GM06990 (cell line): ENCODE results near the gene PAF1.
"Not testable (repeated sequence)": the region's sequence is repeated elsewhere in the genome, so short reads cannot be mapped to it uniquely, and the experiment has no call there.

Experiments
- DNase-seq: peaks from one replicate; pipeline ENCODE4 v3.0.0-alpha.2; 2011; ENCODE audit not compliant: insufficient read length; ENCODE audit errors: extremely low read depth
- H3K27me3 ChIP-seq: replicated peaks from 2 replicates; pipeline ENCODE4 v1.6.0; 2011; ENCODE audit warnings: low read length; ENCODE audit not compliant: control insufficient read depth, insufficient read depth
- H3K36me3 ChIP-seq: 2 replicates; pipeline ENCODE4 v1.5.1; 2011; ENCODE audit warnings: low read length; ENCODE audit not compliant: control insufficient read depth, insufficient read depth
- H3K4me3 ChIP-seq: replicated peaks from 2 replicates; pipeline ENCODE4 v1.5.1; 2011; ENCODE audit warnings: low read depth, mild to moderate bottlenecking, control low read depth, low read length
- CTCF ChIP-seq: IDR thresholded peaks from 2 replicates; pipeline ENCODE4 v1.5.1; 2011; ENCODE audit warnings: low read length, control low read depth, mild to moderate bottlenecking, inconsistent platforms; ENCODE audit not compliant: insufficient read depth, poor library complexity, severe bottlenecking

Gene PAF1

GRCh38 chr19:39381910-39382611 is 8.8 kb downstream of the PAF1 start:
- no peak overlapping the region for H3K4me3 ChIP-seq
- peaks cover 36% of the 10 kb centered on the region for H3K36me3 ChIP-seq
- DNase-seq = no peak
- H3K27me3 ChIP-seq = no peaks in the 10 kb centered on the region
- TF ChIP-seq CTCF = no peak

GRCh38 chr19:39380521-39381502 is 10.1 kb downstream of the PAF1 start:
- no peak for TF ChIP-seq CTCF
- no peaks in the 10 kb centered on the region for H3K27me3 ChIP-seq
- no peak for DNase-seq
- H3K36me3 ChIP-seq = peaks cover 38% of the 10 kb centered on the region
- H3K4me3 ChIP-seq = no peak overlapping the region

- no peak for TF ChIP-seq CTCF
- Histone ChIP-seq H3K4me3 (no peak overlapping the region), H3K27me3 (no peaks in the 10 kb centered on the region), H3K36me3 (peaks cover 39% of the 10 kb centered on the region)
- DNase-seq = no peak
These were observed 11.0 kb downstream of the PAF1 start for GRCh38 chr19:39379865-39380396.

- H3K36me3 ChIP-seq = peaks cover 40% of the 10 kb centered on the region
- not testable (repeated sequence) for H3K4me3 ChIP-seq, DNase-seq, H3K27me3 ChIP-seq
These were observed 11.5 kb downstream of the PAF1 start for GRCh38 chr19:39379366-39379765.

- no peak for TF ChIP-seq CTCF
- H3K4me3 ChIP-seq = no peak overlapping the region
- no peaks in the 10 kb centered on the region for H3K27me3 ChIP-seq
- no peak for DNase-seq
- H3K36me3 ChIP-seq = peaks cover 37% of the 10 kb centered on the region
These were observed 13.2 kb downstream of the PAF1 start for GRCh38 chr19:39377373-39378362.
